ENCODE results near the gene GPHN.

- TF ChIP-seq POLR2AphosphoS5 (IDR thresholded peaks at IDR 0.05): no peak
- no peak for TF ChIP-seq CTCF (IDR thresholded peaks at IDR 0.05)
Observed at GRCh38 chr14:67141146-67141900, 633.4 kb downstream of the GPHN start.
